RWPE1 (cell line): ENCODE data around the gene PRKCH.

Experiments
- CTCF ChIA-PET: fragments of 350-600 bp; sonication (Branson Sonifier 250); formaldehyde crosslinking; extraction: SDS; loops from one replicate; lab custom pipeline; 2021; lab: Yijun Ruan, JAX
- POLR2A ChIA-PET: fragments of 400-600 bp; formaldehyde crosslinking; extraction: SDS; loops from one replicate; lab custom pipeline; 2020; ENCODE audit warnings: antibody characterized with exemption; ENCODE audit not compliant: low non-redundant PET; lab: Yijun Ruan, JAX
- DNase-seq: peaks from one replicate; pipeline ENCODE4 v3.0.0; 2012; ENCODE audit warnings: low spot score
- H3K27ac ChIP-seq: fragments of 450-650 bp; 2 replicates; pipeline ENCODE4 v1.5.1; 2017
- CTCF ChIP-seq: fragments of 450-650 bp; conservative IDR thresholded peaks from 2 replicates; pipeline ENCODE4 v1.5.1; 2017; ENCODE audit warnings: low read depth, mild to moderate bottlenecking

PRKCH gene

GRCh38 chr14:61335671-61336275 is 14.4 kb downstream of the PRKCH start:
- CTCF ChIA-PET: no interaction called here

GRCh38 chr14:61337893-61338292 is 16.5 kb downstream of the PRKCH start:
- ChIA-PET CTCF (no interaction called here), POLR2A (interaction anchor here (0.6 kb wide), 1 partner anchor 15 kb away, joined by 5 read pairs; no protein-coding TSS in a partner anchor)
- no peak for TF ChIP-seq CTCF
- no peak for DNase-seq
- H3K27ac ChIP-seq: no peak overlapping the region

More at GRCh38 chr14:61335671-61336275, 14.4 kb downstream of the PRKCH start:
- H3K27ac ChIP-seq: no peak overlapping the region
- TF ChIP-seq CTCF: no peak
- no peak for DNase-seq
- POLR2A ChIA-PET: no interaction called here

GRCh38 chr14:61338457-61338856 is 17.1 kb downstream of the PRKCH start:
- TF ChIP-seq CTCF: no peak
- H3K27ac ChIP-seq: no peak overlapping the region
- POLR2A ChIA-PET: no interaction called here
- DNase-seq: no peak
- CTCF ChIA-PET: interaction anchor here (0.9 kb wide), 1 partner anchor 485 kb away, joined by 3 read pairs; no protein-coding TSS in a partner anchor

- H3K27ac ChIP-seq: no peak overlapping the region
- CTCF ChIA-PET: no interaction called here
- POLR2A ChIA-PET: no interaction called here
- no peak for TF ChIP-seq CTCF
- DNase-seq: no peak
Measured at GRCh38 chr14:61341275-61342206, 20.2 kb downstream of the PRKCH start.

- ChIA-PET CTCF (no interaction called here), POLR2A (no interaction called here)
- DNase-seq: no peak
- H3K27ac ChIP-seq: no peak overlapping the region
- TF ChIP-seq CTCF: no peak
Measured at GRCh38 chr14:61342486-61342885, 21.1 kb downstream of the PRKCH start.

- H3K27ac ChIP-seq: no peak overlapping the region
- TF ChIP-seq CTCF: no peak
- ChIA-PET POLR2A (no interaction called here), CTCF (no interaction called here)
- DNase-seq: no peak
Measured at GRCh38 chr14:61342932-61343331, 21.6 kb downstream of the PRKCH start.
